Hindlimb muscle (tissue), 1 donor: ENCODE data around the gene HDLBP. TPM values are rescaled to one million over a fixed set of nuclear protein-coding genes. Genes with fewer than 3 reads are reported as not detected.

Source experiments
- DNase-seq: peaks from one replicate; pipeline ENCODE4 v3.0.0-alpha.2; 2013
- polyA plus RNA-seq: library from polyadenylated mRNA; unstranded; fragments of 120-200 nt; gene quantifications from one replicate; pipeline ENCODE4 v1.2.1, GENCODE V29; 2013; ENCODE audit not compliant: insufficient read length

HDLBP gene
- polyA plus RNA-seq, 1 donor: 357 TPM

- no peak for DNase-seq
Observed at GRCh38 chr2:241273210-241274020, 42.1 kb downstream of the HDLBP start.

GRCh38 chr2:241272303-241273209, 42.9 kb downstream of the HDLBP start:
- peak; percentile 76 for DNase-seq

DNA sequence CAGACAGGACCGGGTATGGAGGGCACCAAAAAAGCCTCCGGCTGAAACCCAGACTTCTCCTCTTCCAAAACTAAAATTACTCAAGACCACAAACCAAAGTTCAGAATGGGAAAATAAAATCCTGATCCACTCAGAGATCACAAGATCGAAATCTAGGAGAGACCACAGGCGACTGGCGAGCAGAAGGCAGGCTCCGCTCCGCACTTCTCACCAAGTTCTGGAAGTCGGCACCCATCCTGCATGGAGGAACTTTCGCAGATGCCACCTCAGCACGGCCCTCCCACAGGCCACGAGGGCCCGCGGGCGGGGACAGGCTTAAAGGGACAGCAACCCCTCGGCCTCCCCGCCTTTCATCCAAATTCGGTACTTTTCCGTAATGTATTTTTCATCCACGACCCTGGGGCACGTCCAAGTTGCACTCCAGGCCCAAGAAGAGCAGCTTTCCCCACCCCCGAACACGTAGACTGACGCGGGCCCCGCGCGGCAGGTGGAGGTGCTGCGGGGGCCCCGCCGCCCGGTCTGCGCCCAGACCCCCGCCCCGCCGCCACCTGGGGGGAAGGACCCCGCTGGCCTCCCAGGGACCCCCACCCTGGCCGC, 43.7 kb downstream of the HDLBP start:
- peak; percentile 87 for DNase-seq

- no peak for DNase-seq
Observed at GRCh38 chr2:241270531-241270930, 44.9 kb downstream of the HDLBP start.

- no peak for DNase-seq
Observed at GRCh38 chr2:241269707-241270520, 45.6 kb downstream of the HDLBP start.

DNA sequence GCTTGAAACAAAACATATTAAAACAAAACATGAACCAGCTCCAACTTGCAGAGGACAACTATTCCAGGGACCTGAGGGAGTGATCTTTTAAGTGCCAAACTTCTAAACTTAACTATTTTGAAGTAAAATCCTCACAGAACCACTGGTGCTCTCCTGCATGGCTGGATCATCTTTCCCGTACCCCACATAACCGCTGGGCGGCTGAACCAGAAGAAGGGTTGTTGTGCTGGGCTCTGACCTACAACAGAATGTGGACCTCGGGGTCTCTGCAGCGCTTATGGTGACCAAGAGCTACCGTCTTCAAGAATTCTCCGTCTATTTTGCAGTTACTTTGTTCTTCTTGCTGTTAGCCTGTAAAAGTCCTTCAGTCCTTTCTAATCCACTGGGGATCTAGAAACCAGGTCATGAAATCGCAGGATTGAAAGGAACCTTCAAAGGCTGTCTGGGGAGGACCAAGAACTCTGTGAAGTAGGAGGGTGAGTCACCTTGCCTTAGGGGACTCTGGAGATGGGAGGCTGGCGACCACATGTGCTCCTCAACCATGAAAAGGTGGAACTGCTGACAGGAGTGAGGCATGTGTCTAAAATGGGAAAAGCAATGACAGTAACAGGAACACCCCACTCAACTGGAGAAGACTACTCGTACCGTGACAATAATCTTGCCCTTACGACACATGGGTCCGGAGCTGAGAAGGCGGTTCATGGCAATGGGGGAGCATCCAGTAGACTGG, 46.6 kb downstream of the HDLBP start:
- DNase-seq: no peak

DNA sequence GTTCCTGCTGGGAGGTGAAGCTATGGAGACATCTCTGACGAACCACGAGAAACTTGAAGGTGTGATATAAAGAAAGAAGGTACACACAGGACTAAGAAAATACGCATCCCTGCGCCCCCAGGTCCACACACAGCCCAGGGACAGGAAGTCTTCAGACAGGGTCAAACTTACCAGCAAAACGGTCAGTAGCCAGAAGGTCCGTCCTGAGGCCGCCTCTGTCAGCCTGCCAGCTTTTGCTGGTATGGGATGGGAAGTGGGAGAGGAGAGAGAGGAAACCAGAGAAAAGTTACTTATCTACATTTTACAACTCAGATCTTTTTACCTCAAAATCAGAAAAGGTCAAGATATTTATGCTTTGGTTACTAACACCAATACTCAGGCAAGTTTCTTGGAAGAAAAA, 47.2 kb downstream of the HDLBP start:
- no peak for DNase-seq

GRCh38 chr2:241267249-241268067, 48.0 kb downstream of the HDLBP start:
- DNase-seq: no peak

GRCh38 chr2:241265506-241265905, 50.0 kb downstream of the HDLBP start:
- DNase-seq: no peak

DNA sequence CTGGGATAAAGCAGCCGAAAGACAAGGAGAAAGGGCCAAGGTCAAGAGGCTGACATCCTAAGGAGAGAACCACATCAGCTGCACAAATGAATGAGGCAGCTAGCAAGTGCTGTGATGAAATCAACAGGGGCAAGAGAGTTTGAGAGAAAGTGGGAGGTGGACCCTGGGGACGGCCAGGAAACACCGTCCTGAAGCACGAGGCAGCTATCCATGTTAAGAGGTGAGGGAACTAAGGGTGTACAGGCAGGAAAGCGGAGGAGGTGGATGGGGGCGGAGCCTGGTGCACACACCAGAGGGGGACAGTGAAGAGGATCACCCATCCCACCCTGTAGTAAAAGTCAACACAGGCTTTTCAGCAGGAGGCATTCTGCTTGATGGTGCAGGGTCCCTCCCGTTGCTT, 52.4 kb downstream of the HDLBP start:
- no peak for DNase-seq

DNA sequence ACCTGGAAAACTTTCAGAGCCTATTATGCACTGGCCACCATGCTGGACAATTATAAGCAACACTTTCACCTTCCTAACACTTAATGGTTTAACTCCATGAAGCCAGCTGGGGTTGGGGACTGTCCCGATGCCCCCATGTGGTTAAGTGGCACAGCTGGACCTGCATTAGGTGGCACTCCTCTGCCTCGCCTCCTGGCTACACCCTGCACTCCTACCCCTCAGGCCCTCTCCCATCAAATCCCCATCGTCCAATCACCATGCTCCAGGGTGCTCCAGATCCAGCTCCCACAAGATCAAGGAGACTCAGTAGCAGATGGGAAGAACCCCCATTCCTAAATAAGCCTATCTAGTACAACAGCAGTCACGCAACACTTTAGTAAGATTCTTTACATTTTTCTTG, 53.8 kb downstream of the HDLBP start:
- no peak for DNase-seq

- no peak for DNase-seq
Observed at GRCh38 chr2:241260911-241261310, 54.6 kb downstream of the HDLBP start.

- no peak for DNase-seq
Observed at GRCh38 chr2:241258505-241259280, 56.8 kb downstream of the HDLBP start.

GRCh38 chr2:241257419-241258032, 57.9 kb downstream of the HDLBP start:
- DNase-seq: no peak

GRCh38 chr2:241256168-241256545, 59.3 kb downstream of the HDLBP start:
- no peak for DNase-seq

- DNase-seq: no peak
Observed at GRCh38 chr2:241255542-241256167, 59.8 kb downstream of the HDLBP start.

GRCh38 chr2:241254904-241255351, 60.5 kb downstream of the HDLBP start:
- DNase-seq: no peak

- no peak for DNase-seq
Observed at GRCh38 chr2:241252778-241253475, 62.5 kb downstream of the HDLBP start.
